Measurements from ENCODE around the gene CNNM3.
"Not testable (repeated sequence)": the region's sequence is repeated elsewhere in the genome, so short reads cannot be mapped to it uniquely, and the experiment has no call there.

CNNM3 gene

GRCh38 chr2:96802721-96803120, 13.3 kb upstream of the CNNM3 start:
- TF ChIP-seq CTCF (conservative IDR thresholded peaks at IDR 0.05; ENCODE audit: low read depth), result no peak
- DNase-seq (ENCODE audit: low spot score), result no peak
- POLR2A ChIA-PET (ENCODE audit: low non-redundant PET), result no interaction called here

GRCh38 chr2:96804986-96805385, 11.1 kb upstream of the CNNM3 start:
- POLR2A ChIA-PET (ENCODE audit: low non-redundant PET), result no interaction called here
- DNase-seq (ENCODE audit: low spot score), result no peak
- no peak overlapping the region for H3K27ac ChIP-seq
- CTCF ChIA-PET, result no interaction called here
- TF ChIP-seq CTCF (conservative IDR thresholded peaks at IDR 0.05; ENCODE audit: low read depth), result no peak

More at GRCh38 chr2:96802721-96803120, 13.3 kb upstream of the CNNM3 start:
- CTCF ChIA-PET, result no interaction called here
- H3K27ac ChIP-seq, result no peak overlapping the region

- CTCF ChIA-PET; POLR2A ChIA-PET (ENCODE audit: low non-redundant PET); H3K27ac ChIP-seq; DNase-seq (ENCODE audit: low spot score): not testable (repeated sequence)
These were observed 10.1 kb upstream of the CNNM3 start for GRCh38 chr2:96805946-96806345.

- ChIA-PET CTCF (no interaction called here), POLR2A (ENCODE audit: low non-redundant PET) (no interaction called here)
- TF ChIP-seq CTCF (conservative IDR thresholded peaks at IDR 0.05; ENCODE audit: low read depth), result no peak
- no peak for DNase-seq (ENCODE audit: low spot score)
- no peak overlapping the region for H3K27ac ChIP-seq
These were observed 9.5 kb upstream of the CNNM3 start for GRCh38 chr2:96806468-96807126.

GRCh38 chr2:96807127-96807471, 9.0 kb upstream of the CNNM3 start:
- no peak overlapping the region for H3K27ac ChIP-seq
- DNase-seq (ENCODE audit: low spot score), result no peak
- POLR2A ChIA-PET (ENCODE audit: low non-redundant PET), result no interaction called here
- TF ChIP-seq CTCF (conservative IDR thresholded peaks at IDR 0.05; ENCODE audit: low read depth), result no peak
- CTCF ChIA-PET, result no interaction called here

GRCh38 chr2:96808176-96808837, 7.8 kb upstream of the CNNM3 start:
- CTCF ChIA-PET, result no interaction called here
- POLR2A ChIA-PET (ENCODE audit: low non-redundant PET), result no interaction called here

More at GRCh38 chr2:96808176-96808837, 7.8 kb upstream of the CNNM3 start:
- DNase-seq (ENCODE audit: low spot score), result no peak
- H3K27ac ChIP-seq, result no peak overlapping the region
- no peak for TF ChIP-seq CTCF (conservative IDR thresholded peaks at IDR 0.05; ENCODE audit: low read depth)
